ENCODE data around the gene NDRG4.

DNA sequence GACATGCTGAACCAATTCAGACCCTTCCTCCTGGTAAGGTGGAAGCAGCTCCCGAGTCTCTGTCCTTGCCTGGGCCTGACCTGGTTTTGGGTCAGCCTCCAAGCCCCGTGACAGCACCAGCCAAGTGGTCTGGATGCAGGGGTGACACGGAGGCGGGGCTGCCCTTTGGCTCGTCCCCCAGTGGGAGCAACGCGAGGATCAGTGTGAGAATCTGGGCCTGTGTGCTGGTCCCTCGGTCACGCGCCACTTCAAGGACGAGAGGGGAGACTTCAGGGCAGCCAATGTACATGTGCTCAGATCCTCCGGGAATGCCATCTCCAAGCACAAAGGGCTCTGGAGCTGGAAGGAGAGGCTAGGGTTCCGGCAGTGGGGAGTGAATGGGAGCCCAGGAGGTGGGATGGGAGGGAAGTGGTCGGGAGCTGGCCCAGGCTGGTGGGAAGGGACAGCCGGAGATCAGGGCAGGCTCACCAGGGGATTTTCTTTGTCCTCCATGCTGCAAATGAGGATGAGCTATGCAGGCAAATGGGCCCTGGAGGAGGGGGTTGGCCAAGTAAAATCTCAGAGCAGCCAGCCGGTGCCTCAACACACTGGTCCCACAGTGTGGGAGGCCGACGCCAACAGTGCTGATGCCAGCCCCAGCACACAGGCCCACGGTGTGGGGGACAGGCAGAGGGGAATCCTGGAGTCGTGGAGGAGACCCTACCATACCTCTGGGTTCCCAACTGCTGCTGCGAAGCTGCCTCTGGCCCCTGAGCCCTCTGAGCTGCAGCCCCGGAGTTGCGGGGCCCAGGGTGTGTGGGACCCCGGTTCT is 4.2 kb upstream of the NDRG4 start:
- TF ChIP-seq EZH2 (IDR thresholded peaks at IDR 0.05; ENCODE audit: insufficient read depth, poor library complexity, severe bottlenecking): no peak
- TF ChIP-seq EZH2phosphoT487 (IDR thresholded peaks at IDR 0.05; ENCODE audit: insufficient read depth, low read depth): no peak

Data from GM23248 (cell line).